Effector CD8-positive, alpha-beta T cell (primary cell): ENCODE data around the gene VPS50.

ENCODE experiments used
- DNase-seq: peaks from one replicate; lab custom pipeline; 2025; lab: John Stamatoyannopoulos, UW
- total RNA-seq, 4 experiments: gene quantifications; one replicate each; lab custom pipeline; 2026; lab: John Stamatoyannopoulos, UW

VPS50 gene, protein sequence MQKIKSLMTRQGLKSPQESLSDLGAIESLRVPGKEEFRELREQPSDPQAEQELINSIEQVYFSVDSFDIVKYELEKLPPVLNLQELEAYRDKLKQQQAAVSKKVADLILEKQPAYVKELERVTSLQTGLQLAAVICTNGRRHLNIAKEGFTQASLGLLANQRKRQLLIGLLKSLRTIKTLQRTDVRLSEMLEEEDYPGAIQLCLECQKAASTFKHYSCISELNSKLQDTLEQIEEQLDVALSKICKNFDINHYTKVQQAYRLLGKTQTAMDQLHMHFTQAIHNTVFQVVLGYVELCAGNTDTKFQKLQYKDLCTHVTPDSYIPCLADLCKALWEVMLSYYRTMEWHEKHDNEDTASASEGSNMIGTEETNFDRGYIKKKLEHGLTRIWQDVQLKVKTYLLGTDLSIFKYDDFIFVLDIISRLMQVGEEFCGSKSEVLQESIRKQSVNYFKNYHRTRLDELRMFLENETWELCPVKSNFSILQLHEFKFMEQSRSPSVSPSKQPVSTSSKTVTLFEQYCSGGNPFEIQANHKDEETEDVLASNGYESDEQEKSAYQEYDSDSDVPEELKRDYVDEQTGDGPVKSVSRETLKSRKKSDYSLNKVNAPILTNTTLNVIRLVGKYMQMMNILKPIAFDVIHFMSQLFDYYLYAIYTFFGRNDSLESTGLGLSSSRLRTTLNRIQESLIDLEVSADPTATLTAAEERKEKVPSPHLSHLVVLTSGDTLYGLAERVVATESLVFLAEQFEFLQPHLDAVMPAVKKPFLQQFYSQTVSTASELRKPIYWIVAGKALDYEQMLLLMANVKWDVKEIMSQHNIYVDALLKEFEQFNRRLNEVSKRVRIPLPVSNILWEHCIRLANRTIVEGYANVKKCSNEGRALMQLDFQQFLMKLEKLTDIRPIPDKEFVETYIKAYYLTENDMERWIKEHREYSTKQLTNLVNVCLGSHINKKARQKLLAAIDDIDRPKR
- 56.0 to 71.7 (median 61.1) reads per million in 4 experiments for total RNA-seq

DNA sequence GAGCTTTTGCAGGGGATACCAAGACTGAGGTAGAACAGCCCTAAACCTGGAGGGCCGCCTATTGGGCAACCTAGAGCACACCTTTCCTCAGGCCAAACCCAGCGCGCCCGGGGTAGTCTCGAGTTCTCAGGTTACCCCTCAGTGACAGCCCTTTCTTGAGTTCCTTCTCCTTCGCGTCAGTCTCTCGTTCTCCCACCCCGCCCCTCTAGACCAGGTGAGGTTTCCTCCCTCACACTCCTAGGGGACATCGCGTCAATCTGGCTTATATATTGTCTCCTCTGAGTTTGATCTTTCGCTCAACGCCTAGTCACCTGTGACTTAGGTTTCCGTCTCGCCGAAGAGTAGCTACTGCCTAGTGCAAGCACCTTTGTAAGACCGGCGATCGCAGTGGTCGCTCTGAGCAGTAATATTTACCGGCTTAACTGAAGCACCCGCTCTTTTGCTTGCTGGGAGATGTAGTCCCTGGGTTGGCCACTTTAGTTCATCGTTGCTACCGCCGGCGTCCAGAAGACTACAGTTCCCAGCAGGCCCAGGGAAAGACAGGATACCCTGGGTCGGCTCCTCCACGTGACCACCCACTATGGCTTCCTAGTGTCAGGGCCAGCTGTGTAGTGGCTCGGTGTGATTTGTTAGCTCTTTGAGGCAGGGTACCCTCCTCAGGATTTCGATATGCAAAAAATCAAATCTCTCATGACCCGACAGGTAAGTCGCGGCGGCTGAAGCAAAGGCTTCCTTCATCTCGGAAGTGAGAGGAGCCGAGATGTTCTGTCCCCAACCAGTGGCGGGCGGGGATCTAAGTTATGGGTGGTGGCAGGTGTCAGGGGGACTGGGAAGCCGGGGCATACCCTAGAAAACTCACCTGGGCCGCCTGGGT, at the start of gene VPS50:
TSS of gene VPS50 (plus strand) at position 568 of the 874 bp plus-strand sequence. CDS start at position 670, 102 bp downstream.
- DNase-seq: peak; percentile 81

DNA sequence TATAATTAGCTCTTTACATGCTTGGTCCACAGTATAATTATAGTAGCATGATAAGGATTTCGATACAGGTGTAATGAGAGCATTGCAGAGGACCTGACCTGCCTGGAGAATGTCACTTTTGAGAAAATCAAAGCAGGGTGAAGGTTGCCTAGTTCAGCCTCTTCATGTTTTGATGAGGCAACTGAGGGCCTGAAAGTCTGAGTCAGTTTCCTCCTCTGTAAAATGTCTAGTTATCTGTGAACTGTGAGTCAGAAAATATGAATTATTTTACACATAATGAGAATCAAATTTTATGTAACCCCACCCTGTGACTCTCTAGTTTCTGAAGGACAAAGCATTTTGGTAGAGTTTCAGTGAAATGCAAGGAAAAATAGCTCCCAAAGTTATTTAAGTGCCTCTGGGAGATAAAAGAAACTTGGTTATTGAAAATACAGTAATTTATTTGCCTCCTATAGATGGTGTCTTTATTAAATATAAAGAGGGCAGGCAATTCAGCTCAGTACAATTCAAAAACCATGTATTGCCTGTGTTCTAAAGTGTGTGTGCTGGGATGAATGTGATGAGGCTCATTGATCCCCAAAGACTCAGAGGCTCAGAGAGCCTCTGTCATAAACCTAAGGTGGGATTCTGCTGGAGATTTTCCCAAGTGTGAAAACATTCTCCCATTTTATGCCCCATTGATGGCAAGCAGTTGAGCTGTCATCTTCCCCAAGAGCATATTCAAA, 46.7 kb upstream of the VPS50 start:
- DNase-seq: no peak

DNA sequence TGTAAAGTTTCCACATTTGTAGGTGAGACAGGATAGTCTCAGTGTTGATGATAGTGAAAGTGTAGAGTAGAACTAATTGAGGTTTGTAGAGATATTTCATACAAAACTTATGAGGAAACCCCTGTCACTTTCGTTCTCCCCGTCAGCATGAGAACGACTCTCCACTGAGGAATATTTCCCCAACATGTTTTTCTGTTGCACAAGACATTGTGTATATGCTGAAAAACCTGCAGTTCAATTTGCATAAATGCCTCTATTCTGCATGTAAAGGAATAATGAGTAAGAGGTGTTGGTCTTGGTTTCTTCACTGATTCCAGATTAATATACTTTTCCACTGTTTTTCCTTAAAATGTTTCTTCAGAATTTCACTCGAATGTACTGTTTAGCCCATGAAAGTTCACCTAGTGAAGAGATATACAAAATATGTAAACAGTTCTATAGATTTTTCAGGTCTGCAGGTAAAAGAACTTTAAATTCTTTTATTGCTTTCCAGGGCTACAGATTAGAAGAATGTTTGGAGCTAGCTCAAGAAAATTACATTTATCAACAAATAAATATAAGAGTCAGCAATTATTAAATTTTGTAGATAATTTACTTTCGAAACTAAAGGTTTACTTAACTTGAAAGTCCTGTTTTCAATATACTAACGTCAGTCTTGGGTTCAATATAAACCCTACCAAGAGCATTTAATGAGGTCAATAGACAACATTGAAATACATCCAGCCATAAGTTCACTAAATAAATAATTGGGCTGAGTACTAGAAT, 43.1 kb upstream of the VPS50 start:
- no peak for DNase-seq

DNA sequence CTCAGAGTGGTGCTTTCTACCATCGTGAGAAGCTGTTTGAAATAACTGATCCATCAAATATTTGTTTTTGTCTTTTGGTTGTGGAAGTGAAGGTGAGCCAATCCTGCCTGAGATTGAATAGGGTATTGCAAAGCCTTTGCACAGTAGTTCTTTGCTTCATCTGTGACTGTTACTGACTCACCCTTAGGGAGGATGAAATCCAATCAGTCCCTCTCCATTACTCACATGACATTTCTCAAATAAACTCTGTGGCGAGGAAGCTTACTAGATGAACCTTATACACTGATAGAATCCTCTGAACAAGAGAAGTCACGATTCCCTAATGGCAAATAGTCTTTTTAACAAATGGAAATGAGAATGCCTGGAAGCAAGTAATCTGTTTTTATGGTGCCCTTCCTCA, 37.8 kb upstream of the VPS50 start:
- no peak for DNase-seq

DNA sequence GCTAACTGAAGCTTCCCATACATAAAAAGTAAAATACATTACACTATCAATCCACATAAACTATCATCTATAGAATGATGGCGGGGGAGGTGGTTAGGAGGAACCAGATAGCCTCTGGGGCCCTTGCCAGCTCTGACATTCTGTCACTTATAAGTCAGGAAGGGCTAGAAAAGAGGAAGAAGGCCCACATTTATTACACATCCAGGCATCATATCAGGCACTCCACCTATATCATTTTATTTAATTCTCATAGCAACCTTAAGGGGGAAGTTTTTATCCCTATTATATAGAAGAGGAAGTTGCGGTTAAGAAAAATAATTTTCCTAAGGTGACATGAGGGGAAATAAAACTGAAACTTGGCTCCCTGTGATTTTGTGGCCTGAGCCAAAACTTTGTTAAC, 35.8 kb upstream of the VPS50 start:
- DNase-seq: no peak

DNA sequence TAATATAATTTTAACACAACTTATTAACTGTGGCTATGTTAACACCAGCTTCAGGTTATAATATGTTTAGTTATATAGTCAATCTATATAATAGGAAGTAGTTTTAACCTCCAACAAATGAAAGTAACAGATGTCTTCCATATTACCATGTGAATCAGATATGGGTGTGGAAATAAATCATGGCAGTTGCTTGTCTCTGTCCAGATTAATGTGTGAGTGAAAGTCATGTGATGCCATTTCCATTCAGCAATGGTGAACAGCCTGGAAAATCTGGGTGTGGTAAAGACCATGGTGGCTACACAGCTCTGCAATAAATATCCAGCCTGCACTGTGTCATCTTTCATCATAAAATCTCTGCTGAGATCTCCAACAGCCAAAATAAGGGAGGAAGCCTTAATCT, 33.7 kb upstream of the VPS50 start:
- DNase-seq: no peak

DNA sequence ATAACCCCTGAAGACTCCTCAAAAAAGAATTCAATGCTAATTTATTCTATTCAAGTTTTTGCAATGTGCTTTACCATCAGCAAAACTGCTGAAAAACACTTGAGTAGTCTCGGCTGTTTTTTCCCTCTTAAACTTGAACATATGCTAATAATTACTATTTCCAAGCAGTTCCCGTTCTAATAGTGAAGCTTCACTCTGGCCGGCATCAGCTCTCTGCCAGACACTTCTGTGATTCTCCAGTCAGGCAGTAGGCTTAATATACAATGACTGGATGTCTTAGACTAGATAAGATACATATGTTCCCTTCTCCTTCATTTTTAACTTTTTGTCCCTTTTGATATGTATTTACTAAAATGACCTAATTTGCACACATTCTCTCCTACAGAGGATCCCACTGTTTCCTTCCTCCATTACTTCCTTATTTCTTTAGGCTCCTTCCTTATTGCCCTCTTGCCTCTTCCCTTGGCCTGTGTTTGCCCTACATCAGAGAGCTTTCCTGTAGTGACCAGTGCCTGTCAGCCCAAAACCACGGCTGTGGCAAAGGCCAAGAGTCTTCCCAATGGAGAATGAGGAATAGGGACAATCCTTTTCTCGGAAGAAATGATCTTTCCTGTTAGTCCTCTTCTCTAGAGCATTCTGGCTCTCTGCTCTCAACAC, 29.4 kb upstream of the VPS50 start:
- no peak for DNase-seq

DNA sequence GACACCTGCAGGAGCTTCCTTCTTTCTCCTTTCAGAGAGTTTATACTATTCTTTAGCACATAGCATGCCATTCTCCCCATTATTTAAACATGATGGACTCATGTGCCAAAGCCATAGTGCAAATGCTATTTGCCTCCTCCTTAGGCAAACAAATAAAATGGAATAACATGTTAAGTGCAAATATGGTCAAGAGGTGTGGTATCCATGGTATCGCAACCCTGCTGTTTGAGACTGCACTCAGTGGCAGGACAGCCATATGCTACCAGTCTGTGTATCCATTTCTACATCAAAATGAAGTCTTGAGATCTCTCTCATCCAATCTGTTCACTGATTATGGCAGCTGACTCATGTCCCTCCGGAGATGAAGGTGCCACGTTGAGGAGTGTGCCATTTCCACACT, 28.7 kb upstream of the VPS50 start:
- DNase-seq: no peak

DNA sequence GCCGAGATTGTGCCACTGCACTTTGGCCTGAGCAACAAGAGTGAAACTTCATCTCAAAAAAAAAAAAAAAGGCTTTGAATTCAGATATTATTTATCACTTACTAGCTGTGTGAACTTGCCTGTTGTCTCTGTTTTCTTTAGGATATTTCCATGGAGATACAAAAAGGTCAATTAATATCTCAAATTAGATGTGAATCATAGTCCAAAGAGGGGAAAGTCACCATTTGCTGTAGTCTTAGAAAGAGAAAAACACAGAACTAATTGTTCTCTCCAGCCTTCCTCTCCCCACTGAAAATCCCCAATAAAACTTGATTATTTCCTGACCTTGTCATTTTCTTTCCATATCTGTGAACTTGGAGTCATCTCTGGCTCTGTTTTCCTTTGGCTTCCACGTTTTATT, 27.1 kb upstream of the VPS50 start:
- DNase-seq: no peak

DNA sequence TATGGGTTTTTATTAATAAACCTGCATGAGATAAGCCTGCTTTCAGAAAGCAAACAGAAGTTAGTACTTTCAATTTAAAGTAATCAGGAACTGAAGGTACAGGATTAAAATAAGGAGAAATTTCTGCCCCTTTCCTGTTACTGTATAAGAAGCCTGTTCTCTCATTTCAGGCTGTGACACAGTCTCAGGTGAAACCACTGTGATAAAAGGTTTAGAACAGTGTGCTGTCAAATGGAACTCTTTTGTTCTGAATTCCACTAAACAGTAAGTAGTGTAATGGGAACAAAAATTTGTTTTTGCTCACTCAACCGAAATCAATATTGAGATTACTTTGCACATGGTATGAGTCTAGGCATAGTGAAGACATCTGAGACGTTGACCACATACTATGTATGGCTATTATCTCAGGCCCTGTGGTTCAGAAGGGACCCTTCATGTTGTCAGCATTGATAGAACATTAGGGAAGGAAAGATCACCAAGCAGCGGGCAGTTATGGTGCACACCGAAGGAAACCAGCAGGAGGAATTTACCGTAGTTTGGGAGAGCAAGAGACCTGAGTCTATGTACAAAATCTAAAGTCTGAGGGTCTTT, 20.8 kb upstream of the VPS50 start:
- DNase-seq: no peak

DNA sequence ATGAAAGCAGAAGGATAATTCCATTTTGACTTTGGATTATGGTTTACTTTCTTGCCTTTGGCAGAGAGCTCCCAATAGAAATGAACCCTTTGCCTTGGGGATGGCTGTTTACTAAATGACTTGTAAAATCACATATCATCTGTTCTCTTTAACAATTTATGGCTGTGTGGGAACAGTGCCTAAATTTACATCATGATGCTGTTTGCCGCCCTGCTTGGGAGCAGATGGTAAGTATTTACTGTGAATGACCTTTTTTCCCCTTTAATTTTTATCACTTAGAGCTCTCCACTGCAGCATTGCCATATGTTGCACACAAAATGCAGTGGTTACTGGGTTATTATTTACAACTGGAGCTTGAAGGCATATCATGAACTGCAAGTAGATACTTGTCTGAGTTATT, 19.3 kb upstream of the VPS50 start:
- no peak for DNase-seq

DNA sequence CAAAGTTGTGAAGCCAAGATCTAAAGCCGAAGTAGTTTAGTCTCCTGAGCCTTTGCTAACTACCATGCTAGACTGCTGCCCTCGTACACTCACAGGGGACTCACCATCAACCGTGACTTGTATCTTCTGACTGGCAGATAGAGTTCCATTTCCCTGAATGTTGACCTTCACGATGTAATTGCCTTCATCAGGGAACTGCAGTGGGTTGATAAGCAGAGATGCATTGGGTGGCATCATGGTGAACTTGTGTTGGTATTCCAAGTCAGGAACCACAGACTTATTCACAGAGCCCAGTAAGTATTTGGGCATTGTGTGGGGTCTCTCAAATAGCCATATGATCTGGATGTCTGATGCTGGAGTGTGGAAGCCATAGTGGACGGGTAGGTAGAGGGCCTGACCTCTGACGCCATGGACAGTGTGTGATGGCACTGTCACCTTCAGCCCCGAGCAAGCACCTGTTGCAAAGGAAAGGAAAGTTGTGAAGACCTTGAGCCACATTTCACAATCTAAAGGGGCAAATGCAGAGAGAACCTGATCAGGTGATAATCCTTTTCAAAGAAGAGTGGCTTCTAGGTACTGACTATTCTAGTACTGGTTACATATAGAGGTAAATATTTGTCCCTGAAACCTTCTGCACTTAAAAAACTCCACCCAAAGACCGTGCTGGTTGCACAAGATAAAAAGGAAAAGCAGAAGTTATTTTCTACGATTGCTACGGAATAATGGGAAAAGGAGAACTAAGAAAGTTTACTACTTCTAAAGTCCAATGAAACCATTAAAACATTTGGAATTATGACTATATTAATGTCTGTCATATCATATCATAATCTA, 13.0 kb upstream of the VPS50 start:
- no peak for DNase-seq

DNA sequence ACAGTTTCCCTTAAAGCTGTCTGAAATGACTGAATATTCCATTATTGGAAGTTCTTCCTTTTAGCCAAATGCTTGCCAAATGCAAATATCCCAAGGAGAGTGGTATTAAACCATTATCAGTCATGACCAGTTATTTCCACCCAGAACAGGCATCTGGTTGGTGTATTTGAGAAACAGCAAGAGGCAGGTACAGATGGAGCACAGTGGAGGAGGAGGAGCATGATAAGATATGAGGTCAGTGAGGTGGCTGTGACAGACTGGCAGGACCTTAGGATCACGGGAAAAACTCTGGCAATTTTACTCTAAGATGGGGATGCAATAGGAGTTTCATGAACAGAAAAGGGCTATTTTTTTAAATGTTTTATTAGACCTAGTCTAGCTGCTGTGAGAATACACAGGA, 12.3 kb upstream of the VPS50 start:
- DNase-seq: no peak

DNA sequence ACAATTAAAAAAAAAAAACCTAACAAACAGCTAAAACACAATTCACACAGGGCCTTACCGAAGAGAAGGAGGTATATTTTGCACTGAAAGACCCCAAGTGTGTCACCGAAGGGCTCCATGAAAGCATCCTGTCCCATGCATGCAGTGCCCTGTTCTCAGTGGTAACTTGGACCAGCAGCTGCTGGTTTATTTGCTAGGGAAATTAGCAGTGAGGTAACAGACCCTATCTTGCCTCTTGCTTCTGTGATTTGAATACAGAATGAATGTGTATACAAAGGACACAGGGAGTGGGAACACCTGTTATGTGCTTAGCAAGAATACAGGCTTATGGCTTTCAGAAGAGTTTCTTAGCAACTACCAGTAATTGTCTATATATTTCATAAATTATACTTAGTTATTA, 5.9 kb upstream of the VPS50 start, which contains the start of gene HEPACAM2:
TSS of gene HEPACAM2 (minus strand) at position 160 of the 400 bp plus-strand sequence.
- DNase-seq: no peak

DNA sequence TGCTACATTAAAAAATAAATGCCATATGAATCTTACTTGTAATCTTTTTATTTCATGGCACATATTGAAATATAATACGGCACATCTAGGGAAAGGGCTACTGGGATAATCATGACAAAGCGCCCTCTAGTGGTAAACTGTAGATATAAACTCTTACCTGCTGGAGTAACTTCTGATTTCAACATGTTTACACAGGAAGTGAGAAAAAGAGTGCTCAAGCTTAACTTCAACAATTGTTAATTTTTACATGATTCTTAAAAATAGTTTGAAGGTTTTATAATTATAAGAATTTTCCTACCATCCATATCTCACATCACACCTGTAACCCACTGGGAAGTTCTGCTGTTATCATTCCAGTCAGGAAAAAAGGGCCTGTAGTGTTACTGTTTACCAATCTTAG, 3.9 kb upstream of the VPS50 start:
- DNase-seq: no peak

DNA sequence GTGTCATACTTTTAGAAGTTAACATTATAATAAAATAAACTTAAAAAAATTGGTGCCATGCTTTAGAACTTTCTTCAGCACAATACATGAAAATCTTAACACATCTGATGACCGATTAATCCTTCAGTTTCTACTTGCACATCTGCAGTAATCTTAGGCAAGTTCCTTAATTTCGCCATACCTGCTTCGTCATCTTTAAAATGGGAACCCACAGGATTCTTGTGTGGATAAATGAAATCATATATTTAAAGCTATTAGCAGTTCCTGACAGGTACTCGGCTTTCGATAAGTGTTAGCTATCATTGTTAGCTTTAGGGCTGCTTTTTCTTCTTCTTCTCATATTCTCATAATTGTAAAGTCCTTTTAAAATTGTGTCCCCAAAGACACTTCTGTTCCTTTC, 907 bp upstream of the VPS50 start:
- DNase-seq: no peak

DNA sequence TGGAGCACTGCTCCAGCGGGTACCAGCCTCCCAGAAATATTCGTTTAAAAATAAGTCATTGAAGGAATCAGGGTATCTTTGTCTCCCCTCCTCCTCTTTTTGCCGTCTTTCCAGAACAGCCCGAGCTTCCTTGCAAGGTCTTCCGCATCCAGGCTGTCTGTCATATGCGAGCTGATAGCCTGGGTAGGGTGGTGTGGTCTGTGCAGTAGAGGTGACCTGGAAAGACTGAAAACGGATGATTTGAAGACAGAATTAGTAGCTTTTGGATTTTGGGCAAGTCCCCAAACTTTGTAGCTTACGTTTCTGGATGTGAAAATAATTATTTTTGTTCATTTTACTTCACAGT, 480 bp downstream of the VPS50 start:
- DNase-seq: no peak

DNA sequence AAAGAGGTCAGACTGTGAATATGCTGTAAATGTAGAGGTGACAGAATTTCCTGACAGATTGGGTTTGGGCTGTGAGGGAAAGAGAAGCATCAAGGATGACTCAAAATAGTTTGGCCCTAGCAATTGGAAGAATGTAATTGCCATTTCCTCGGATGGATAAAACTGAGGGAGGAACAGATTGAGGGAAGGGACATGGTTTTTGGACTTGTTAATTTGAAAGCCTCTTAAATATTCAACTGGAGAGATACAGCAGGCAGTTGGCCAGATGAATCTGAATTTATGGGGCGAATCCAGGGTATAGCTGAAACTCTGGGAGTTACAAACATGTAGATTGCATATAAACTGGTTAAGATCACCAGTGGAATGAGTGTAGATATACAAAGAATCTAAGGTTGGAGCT, 3.4 kb downstream of the VPS50 start:
- no peak for DNase-seq

DNA sequence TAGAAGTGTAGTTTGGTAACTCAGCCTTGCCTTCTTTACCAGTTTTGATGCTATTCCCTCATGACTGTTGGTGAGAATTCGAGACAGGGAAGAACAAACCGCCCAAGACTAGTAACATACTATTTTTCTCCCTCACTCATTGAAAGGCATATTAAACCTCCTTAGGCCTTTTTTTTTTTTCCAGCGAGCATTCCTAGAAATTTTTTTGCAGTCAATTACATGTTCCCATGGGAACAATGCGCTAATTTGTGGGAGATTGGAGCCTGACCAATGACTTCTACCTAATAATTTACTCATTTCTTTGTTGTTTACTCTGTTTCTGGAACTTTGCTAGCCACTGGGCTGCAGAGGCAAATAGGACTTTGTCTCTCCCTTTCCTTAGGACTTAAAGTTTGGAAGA, 6.0 kb downstream of the VPS50 start:
- no peak for DNase-seq
